ENCODE results near the gene SLC25A33.

SLC25A33 gene

GRCh38 chr1:9628541-9629444, 89.5 kb downstream of the SLC25A33 start:
- no peak for DNase-seq

- no peak for DNase-seq
Observed at GRCh38 chr1:9629445-9630201, 90.4 kb downstream of the SLC25A33 start.

GRCh38 chr1:9630331-9631111, 91.3 kb downstream of the SLC25A33 start:
- no peak for DNase-seq

GRCh38 chr1:9631613-9632012, 92.3 kb downstream of the SLC25A33 start:
- DNase-seq: no peak

GRCh38 chr1:9633493-9633892, 94.2 kb downstream of the SLC25A33 start:
- DNase-seq: no peak

- DNase-seq: no peak
Observed at GRCh38 chr1:9634582-9634981, 95.3 kb downstream of the SLC25A33 start.
